ENCODE measurements around the gene TMC2.
"Not testable (repeated sequence)": the region's sequence is repeated elsewhere in the genome, so short reads cannot be mapped to it uniquely, and the experiment has no call there.

TMC2 gene

GRCh38 chr20:2536560-2536986 is at the start of gene TMC2:
TMC2 (plus strand) TSS chr20:2536573; CDS start chr20:2536622, 49 bp downstream.
- H3K9me2 ChIP-seq (replicated peaks; ENCODE audit: control insufficient read depth, low read length) = no peaks in the 10 kb centered on the region
- H3K4me2 ChIP-seq (ENCODE audit: low read length) = no peak within 1 kb of the TSS
- H3K4me1 ChIP-seq (ENCODE audit: control insufficient read depth, low read length) = no peaks in the 10 kb centered on the region
- H3F3A ChIP-seq (ENCODE audit: control insufficient read depth, insufficient read depth) = no peaks in the 10 kb centered on the region
- H3K27ac ChIP-seq (ENCODE audit: low read depth, low read length) = no peak within 1 kb of the TSS
- no peaks in the 10 kb centered on the region for H4K20me1 ChIP-seq (ENCODE audit: control insufficient read depth, insufficient read depth, low read depth, low read length)
- H3K9me3 ChIP-seq (ENCODE audit: control insufficient read depth, insufficient read depth, low read length) = no peaks in the 10 kb centered on the region
- H3K27me3 ChIP-seq (ENCODE audit: control insufficient read depth, low read length) = peaks cover 3% of the 10 kb centered on the region
- no peak for TF ChIP-seq EZH2phosphoT487 (IDR thresholded peaks at IDR 0.05; ENCODE audit: borderline replicate concordance, low read length)
- TF ChIP-seq, protein P1, sequence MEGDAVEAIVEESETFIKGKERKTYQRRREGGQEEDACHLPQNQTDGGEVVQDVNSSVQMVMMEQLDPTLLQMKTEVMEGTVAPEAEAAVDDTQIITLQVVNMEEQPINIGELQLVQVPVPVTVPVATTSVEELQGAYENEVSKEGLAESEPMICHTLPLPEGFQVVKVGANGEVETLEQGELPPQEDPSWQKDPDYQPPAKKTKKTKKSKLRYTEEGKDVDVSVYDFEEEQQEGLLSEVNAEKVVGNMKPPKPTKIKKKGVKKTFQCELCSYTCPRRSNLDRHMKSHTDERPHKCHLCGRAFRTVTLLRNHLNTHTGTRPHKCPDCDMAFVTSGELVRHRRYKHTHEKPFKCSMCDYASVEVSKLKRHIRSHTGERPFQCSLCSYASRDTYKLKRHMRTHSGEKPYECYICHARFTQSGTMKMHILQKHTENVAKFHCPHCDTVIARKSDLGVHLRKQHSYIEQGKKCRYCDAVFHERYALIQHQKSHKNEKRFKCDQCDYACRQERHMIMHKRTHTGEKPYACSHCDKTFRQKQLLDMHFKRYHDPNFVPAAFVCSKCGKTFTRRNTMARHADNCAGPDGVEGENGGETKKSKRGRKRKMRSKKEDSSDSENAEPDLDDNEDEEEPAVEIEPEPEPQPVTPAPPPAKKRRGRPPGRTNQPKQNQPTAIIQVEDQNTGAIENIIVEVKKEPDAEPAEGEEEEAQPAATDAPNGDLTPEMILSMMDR (IDR thresholded peaks at IDR 0.05; ENCODE audit: low read depth, low read length, poor library complexity, severe bottlenecking) = no peak
- H3K79me2 ChIP-seq (ENCODE audit: control insufficient read depth, low read length) = no peaks in the 10 kb centered on the region
- no peak within 1 kb of the TSS for H3K4me3 ChIP-seq (ENCODE audit: low read length)
- no peaks in the 10 kb centered on the region for H3K36me3 ChIP-seq (ENCODE audit: control insufficient read depth, low read length)

GRCh38 chr20:2502808-2503384 is 33.5 kb upstream of the TMC2 start:
- H3K79me2 ChIP-seq (ENCODE audit: control insufficient read depth, low read length) = peaks cover 20% of the 10 kb centered on the region
- H3K9me3 ChIP-seq (ENCODE audit: control insufficient read depth, insufficient read depth, low read length); H3K4me2 ChIP-seq (ENCODE audit: low read length); H3K4me3 ChIP-seq (ENCODE audit: low read length); H3K27me3 ChIP-seq (ENCODE audit: control insufficient read depth, low read length); H4K20me1 ChIP-seq (ENCODE audit: control insufficient read depth, insufficient read depth, low read depth, low read length); H3K4me1 ChIP-seq (ENCODE audit: control insufficient read depth, low read length); H3K27ac ChIP-seq (ENCODE audit: low read depth, low read length); H3K9me2 ChIP-seq (replicated peaks; ENCODE audit: control insufficient read depth, low read length); H3F3A ChIP-seq (ENCODE audit: control insufficient read depth, insufficient read depth): not testable (repeated sequence)
- peaks cover 17% of the 10 kb centered on the region for H3K36me3 ChIP-seq (ENCODE audit: control insufficient read depth, low read length)

DNA sequence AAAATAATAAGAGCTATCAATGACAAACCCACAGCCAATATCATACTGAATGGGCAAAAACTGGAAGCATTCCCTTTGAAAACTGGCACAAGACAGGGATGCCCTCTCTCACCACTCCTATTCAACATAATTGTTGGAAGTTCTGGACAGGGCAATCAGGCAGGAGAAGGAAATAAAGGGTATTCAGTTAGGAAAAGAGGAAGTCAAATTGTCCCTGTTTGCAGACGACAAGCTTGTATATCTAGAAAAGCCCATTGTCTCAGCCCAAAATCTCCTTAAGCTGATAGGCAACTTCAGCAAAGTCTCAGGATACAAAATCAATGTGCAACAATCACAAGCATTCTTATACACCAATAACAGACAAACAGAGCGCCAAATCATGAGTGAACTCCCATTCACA is 31.6 kb upstream of the TMC2 start:
- H3K9me2 ChIP-seq (replicated peaks; ENCODE audit: control insufficient read depth, low read length); H3K9me3 ChIP-seq (ENCODE audit: control insufficient read depth, insufficient read depth, low read length); H3K27ac ChIP-seq (ENCODE audit: low read depth, low read length); H3K4me2 ChIP-seq (ENCODE audit: low read length); H3F3A ChIP-seq (ENCODE audit: control insufficient read depth, insufficient read depth); H4K20me1 ChIP-seq (ENCODE audit: control insufficient read depth, insufficient read depth, low read depth, low read length); H3K27me3 ChIP-seq (ENCODE audit: control insufficient read depth, low read length); H3K4me3 ChIP-seq (ENCODE audit: low read length): not testable (repeated sequence)
- peaks cover 16% of the 10 kb centered on the region for H3K4me1 ChIP-seq (ENCODE audit: control insufficient read depth, low read length)
- H3K79me2 ChIP-seq (ENCODE audit: control insufficient read depth, low read length) = peaks cover 30% of the 10 kb centered on the region
- peaks cover 13% of the 10 kb centered on the region for H3K36me3 ChIP-seq (ENCODE audit: control insufficient read depth, low read length)

- H3K4me2 ChIP-seq (ENCODE audit: low read length); H3F3A ChIP-seq (ENCODE audit: control insufficient read depth, insufficient read depth); H3K4me3 ChIP-seq (ENCODE audit: low read length); H3K9me3 ChIP-seq (ENCODE audit: control insufficient read depth, insufficient read depth, low read length); H3K9me2 ChIP-seq (replicated peaks; ENCODE audit: control insufficient read depth, low read length); H4K20me1 ChIP-seq (ENCODE audit: control insufficient read depth, insufficient read depth, low read depth, low read length); H3K36me3 ChIP-seq (ENCODE audit: control insufficient read depth, low read length); H3K27me3 ChIP-seq (ENCODE audit: control insufficient read depth, low read length); H3K27ac ChIP-seq (ENCODE audit: low read depth, low read length): not testable (repeated sequence)
- Histone ChIP-seq H3K4me1 (ENCODE audit: control insufficient read depth, low read length) (peaks cover 17% of the 10 kb centered on the region), H3K79me2 (ENCODE audit: control insufficient read depth, low read length) (peaks cover 30% of the 10 kb centered on the region)
These were observed 29.9 kb upstream of the TMC2 start for GRCh38 chr20:2506426-2506825.

DNA sequence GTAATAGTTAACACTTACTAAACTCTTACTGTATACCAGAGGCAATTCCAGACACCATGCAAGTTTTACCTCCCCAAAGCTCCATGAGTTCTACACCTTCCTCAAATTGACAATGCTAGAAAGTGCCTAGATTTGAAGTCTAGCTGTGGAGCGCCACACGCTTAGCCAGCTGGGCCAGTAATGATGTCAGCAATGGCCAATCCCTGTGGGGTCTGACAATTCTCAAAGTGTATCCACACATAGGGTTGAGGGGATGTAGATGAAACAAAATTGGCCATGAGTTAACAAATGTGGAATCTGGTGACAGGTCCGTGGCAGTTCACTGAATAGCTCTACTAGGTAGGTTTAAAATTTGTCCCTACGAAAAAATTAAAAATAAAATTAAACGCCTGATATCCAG is 28.9 kb upstream of the TMC2 start:
- Histone ChIP-seq H3K36me3 (ENCODE audit: control insufficient read depth, low read length) (peaks cover 4% of the 10 kb centered on the region; the same call in 1 of the 2 replicates), H3F3A (ENCODE audit: control insufficient read depth, insufficient read depth) (no peaks in the 10 kb centered on the region), H3K79me2 (ENCODE audit: control insufficient read depth, low read length) (peaks cover 30% of the 10 kb centered on the region), H3K4me1 (ENCODE audit: control insufficient read depth, low read length) (peaks cover 17% of the 10 kb centered on the region), H3K4me3 (ENCODE audit: low read length) (peak overlapping the region; percentile 99), H3K27me3 (ENCODE audit: control insufficient read depth, low read length) (0 out of 2 replicates have a peak, but pooled peaks cover 3% of the 10 kb centered on the region), H3K9me2 (replicated peaks; ENCODE audit: control insufficient read depth, low read length) (no peaks in the 10 kb centered on the region; the same call in 1 of the 2 replicates), H3K9me3 (ENCODE audit: control insufficient read depth, insufficient read depth, low read length) (no peaks in the 10 kb centered on the region), H3K4me2 (ENCODE audit: low read length) (peak overlapping the region; percentile 94), H4K20me1 (ENCODE audit: control insufficient read depth, insufficient read depth, low read depth, low read length) (no peaks in the 10 kb centered on the region), H3K27ac (ENCODE audit: low read depth, low read length) (no peak overlapping the region)
- TF ChIP-seq, protein P1 (IDR thresholded peaks at IDR 0.05; ENCODE audit: low read depth, low read length, poor library complexity, severe bottlenecking) = no peak
- TF ChIP-seq EZH2phosphoT487 (IDR thresholded peaks at IDR 0.05; ENCODE audit: borderline replicate concordance, low read length) = no peak
